Spleen (tissue), 7 donors: ENCODE results near the gene SETD4.

Source experiments
- POLR2A ChIP-seq, 3 donors: fragments of 450-650 bp; IDR thresholded peaks; one replicate each; pipeline ENCODE4 v1.5.1; 2017; ENCODE audit warnings: antibody characterized with exemption in 3 of 3, mild to moderate bottlenecking in 1 of 3
- POLR2AphosphoS5 ChIP-seq, 3 donors: sonication (generic); formaldehyde crosslinking; IDR thresholded peaks; one replicate each; pipeline ENCODE4 v1.5.1; 2017; ENCODE audit warnings: antibody characterized with exemption in 3 of 3
- TF ChIP-seq, protein P1 (sequence below), 11 experiments: fragments of 200-600 bp in 7 of 11; fragments of 450-650 bp in 4 of 11; sonication (generic) in 4 of 11; IDR thresholded peaks in 8 of 11; conservative IDR thresholded peaks in 3 of 11; 1 replicate in 7 of 11; 2 replicates in 4 of 11; pipeline versions ENCODE4 v1.4.0 to v1.8.0; 2016 to 2021; ENCODE audit warnings: antibody characterized with exemption in 11 of 11, inconsistent platforms in 4 of 11, mild to moderate bottlenecking in 1 of 11
- donor health status: DM: no; HTN: no; CAD: no; lungs with moderate emphysema.
- donor health status: DM: no; HTN: no; CAD: no.
- donor health status: DM: no; HTN: no; CAD: no.

DNA sequence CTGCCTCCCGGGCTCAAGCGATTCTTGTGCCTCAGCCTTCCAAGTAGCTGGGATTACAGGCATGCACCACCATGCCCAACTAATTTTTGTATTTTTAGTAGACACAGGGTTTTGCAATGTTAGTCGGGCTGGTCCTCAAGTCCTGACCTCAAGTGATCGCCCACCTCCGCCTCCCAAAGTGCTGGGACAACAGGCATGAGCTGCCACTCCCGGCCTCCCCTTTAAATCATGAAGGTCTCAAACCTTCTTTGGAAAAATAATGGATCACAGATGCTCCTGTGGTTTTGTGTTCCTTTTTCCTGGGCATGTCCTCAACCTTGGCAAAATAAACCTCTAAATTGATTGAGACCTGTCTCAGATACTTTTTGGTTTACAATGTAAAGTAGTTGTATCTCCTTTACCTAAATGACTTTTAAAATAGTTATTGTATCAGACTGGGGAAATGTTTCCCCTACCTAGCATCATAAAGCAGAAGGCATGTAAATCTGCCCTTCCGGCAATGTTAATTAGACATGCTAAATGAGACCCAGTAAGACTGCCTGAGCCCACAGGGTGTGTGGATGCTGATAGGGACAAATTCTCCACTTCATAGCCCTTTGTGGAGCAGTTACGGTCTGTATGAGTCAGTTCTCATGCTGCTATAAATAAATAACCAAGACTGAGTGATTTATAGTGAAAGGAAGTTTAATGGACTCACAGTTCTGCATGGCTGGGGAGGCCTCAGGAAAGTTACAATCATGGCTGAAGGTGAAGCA lies 37.3 kb upstream of the SETD4 start:
- TF ChIP-seq, protein P1, sequence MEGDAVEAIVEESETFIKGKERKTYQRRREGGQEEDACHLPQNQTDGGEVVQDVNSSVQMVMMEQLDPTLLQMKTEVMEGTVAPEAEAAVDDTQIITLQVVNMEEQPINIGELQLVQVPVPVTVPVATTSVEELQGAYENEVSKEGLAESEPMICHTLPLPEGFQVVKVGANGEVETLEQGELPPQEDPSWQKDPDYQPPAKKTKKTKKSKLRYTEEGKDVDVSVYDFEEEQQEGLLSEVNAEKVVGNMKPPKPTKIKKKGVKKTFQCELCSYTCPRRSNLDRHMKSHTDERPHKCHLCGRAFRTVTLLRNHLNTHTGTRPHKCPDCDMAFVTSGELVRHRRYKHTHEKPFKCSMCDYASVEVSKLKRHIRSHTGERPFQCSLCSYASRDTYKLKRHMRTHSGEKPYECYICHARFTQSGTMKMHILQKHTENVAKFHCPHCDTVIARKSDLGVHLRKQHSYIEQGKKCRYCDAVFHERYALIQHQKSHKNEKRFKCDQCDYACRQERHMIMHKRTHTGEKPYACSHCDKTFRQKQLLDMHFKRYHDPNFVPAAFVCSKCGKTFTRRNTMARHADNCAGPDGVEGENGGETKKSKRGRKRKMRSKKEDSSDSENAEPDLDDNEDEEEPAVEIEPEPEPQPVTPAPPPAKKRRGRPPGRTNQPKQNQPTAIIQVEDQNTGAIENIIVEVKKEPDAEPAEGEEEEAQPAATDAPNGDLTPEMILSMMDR (IDR thresholded peaks at IDR 0.05 in 8 of 11, conservative IDR thresholded peaks at IDR 0.05 in 3 of 11): no peak
- TF ChIP-seq POLR2AphosphoS5 (IDR thresholded peaks at IDR 0.05) (no peak), POLR2A (IDR thresholded peaks at IDR 0.05) (no peak)
